ENCODE results near the gene TACR3.

DNA sequence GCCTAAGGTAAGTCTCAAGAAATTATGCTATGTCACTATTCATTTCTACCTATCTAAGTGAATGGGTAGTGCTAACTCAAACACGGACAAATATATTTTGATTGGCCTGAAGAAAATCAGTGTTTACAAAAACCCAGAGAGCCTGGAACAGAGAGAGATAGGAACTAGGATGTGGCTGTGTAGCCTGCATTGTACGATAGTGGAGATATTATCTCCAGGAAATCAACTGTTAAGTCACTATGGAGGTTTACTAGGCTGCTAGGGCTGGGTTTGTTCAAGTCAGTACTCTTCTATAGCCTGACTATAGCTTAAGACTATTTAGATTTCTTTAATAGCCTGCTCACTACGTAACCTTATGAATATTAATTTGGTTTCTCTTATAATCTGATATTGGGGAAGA lies 127.9 kb downstream of the TACR3 start:
- TF ChIP-seq POLR2A (IDR thresholded peaks at IDR 0.05): no peak
- TF ChIP-seq, protein P1, sequence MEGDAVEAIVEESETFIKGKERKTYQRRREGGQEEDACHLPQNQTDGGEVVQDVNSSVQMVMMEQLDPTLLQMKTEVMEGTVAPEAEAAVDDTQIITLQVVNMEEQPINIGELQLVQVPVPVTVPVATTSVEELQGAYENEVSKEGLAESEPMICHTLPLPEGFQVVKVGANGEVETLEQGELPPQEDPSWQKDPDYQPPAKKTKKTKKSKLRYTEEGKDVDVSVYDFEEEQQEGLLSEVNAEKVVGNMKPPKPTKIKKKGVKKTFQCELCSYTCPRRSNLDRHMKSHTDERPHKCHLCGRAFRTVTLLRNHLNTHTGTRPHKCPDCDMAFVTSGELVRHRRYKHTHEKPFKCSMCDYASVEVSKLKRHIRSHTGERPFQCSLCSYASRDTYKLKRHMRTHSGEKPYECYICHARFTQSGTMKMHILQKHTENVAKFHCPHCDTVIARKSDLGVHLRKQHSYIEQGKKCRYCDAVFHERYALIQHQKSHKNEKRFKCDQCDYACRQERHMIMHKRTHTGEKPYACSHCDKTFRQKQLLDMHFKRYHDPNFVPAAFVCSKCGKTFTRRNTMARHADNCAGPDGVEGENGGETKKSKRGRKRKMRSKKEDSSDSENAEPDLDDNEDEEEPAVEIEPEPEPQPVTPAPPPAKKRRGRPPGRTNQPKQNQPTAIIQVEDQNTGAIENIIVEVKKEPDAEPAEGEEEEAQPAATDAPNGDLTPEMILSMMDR (IDR thresholded peaks at IDR 0.05): no peak
